Psoas muscle (tissue), 8 donors: Measurements from ENCODE around the gene EML4. TPM values are rescaled to one million over a fixed set of nuclear protein-coding genes. Genes with fewer than 3 reads are reported as not detected.

Experiments used
- ATAC-seq, 4 donors: fragments of 200-7000 bp; cut with Tn5 transposase; one replicate each; pipeline ENCODE4 v1.9.1; 2020; ENCODE audit warnings: moderate library complexity in 3 of 4, mild to moderate bottlenecking in 2 of 4
- DNase-seq, 2 donors: peaks; one replicate each; pipeline ENCODE4 v3.0.0-alpha.2; 2020
- H3K27ac ChIP-seq: fragments of 200-600 bp; one replicate; pipeline ENCODE4 v1.8.0; 2022
- H3K27me3 ChIP-seq, 3 donors: fragments of 200-600 bp in 1 of 3; one replicate each; pipeline versions ENCODE4 v1.6.1 to v1.8.0; 2013 to 2022; ENCODE audit warnings: low read length in 2 of 3, mild to moderate bottlenecking in 2 of 3, moderate library complexity in 1 of 3; ENCODE audit not compliant: insufficient read depth in 3 of 3
- H3K36me3 ChIP-seq, 2 donors: fragments of 200-600 bp in 1 of 2; one replicate each; pipeline versions ENCODE4 v1.6.1 to v1.8.0; 2013 to 2022; ENCODE audit warnings: low read depth in 1 of 2, mild to moderate bottlenecking in 1 of 2, moderate library complexity in 1 of 2; ENCODE audit not compliant: insufficient read depth in 1 of 2
- H3K4me1 ChIP-seq: fragments of 200-600 bp; one replicate; pipeline ENCODE4 v1.8.0; 2022
- H3K4me3 ChIP-seq: fragments of 200-600 bp; one replicate; pipeline ENCODE4 v1.8.0; 2022; ENCODE audit warnings: mild to moderate bottlenecking
- H3K9me3 ChIP-seq: fragments of 200-600 bp; one replicate; pipeline ENCODE4 v1.8.0; 2022
- WGBS, 3 donors: extraction: QIAGEN DNeasy Blood & Tissue Kit; methylation state at CpG; one replicate each; pipeline versions ENCODE4 v1.1.6 to v1.1.7; 2013; 5-methylcytosine and 5-hydroxymethylcytosine counted together
- intact Hi-C, 2 donors: fragments of 100-400 bp; cut with DNase I; formaldehyde crosslinking; loops; one replicate each; pipeline versions ENCODE4 v1.11.0 to v1.14.2; 2022
- polyA plus RNA-seq, 3 donors: library from polyadenylated mRNA; stranded (reverse); fragments of 200-250 nt; gene quantifications; one replicate each; pipeline ENCODE4 v1.2.3, GENCODE V29; 2013
- total RNA-seq, 4 donors: library from RNA; stranded (reverse); fragmentation: NEBNext Ultra II Directional in 2 of 4; extraction: Animal tissue kit (Norgen Biotek cat#: 25700) in 2 of 4; gene quantifications; one replicate each; pipeline versions ENCODE4 v1.2.1 to v1.2.4, GENCODE V29; 2021 to 2023
- TF ChIP-seq, protein P1 (sequence below): fragments of 200-600 bp; IDR thresholded peaks from one replicate; pipeline ENCODE4 v1.8.0; 2022; ENCODE audit warnings: antibody characterized with exemption
- donor health status: healthy with polysubstance abuse.
- donor health status: DM: no; HTN: no; CAD: no; lungs with moderate emphysema.
- donor health status: Bipolar disorder and iron deficiency.
- donor health status: healthy.
- donor health status: DM: yes; HTN: yes; CAD: no.
- donor health status: DM: no; HTN: no; CAD: no.
- donor health status: DM: no; HTN: no; CAD: no.
- donor health status: DM: yes; HTN: yes; CAD: no.

Gene EML4
- total and polyA plus RNA-seq, 7 donors = 2.7 to 8.9 (median 5.0) TPM

GRCh38 chr2:42274863-42275262 is 105.7 kb downstream of the EML4 start:
- intact Hi-C loops = no loop called here
- peaks cover 3% of the 10 kb centered on the region for H3K4me1 ChIP-seq
- no peak overlapping the region for H3K4me3 ChIP-seq
- DNase-seq = no peak
- H3K36me3 ChIP-seq = no peaks in the 10 kb centered on the region
- no peak overlapping the region for H3K27ac ChIP-seq
- TF ChIP-seq, protein P1, sequence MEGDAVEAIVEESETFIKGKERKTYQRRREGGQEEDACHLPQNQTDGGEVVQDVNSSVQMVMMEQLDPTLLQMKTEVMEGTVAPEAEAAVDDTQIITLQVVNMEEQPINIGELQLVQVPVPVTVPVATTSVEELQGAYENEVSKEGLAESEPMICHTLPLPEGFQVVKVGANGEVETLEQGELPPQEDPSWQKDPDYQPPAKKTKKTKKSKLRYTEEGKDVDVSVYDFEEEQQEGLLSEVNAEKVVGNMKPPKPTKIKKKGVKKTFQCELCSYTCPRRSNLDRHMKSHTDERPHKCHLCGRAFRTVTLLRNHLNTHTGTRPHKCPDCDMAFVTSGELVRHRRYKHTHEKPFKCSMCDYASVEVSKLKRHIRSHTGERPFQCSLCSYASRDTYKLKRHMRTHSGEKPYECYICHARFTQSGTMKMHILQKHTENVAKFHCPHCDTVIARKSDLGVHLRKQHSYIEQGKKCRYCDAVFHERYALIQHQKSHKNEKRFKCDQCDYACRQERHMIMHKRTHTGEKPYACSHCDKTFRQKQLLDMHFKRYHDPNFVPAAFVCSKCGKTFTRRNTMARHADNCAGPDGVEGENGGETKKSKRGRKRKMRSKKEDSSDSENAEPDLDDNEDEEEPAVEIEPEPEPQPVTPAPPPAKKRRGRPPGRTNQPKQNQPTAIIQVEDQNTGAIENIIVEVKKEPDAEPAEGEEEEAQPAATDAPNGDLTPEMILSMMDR = no peak
- no peaks in the 10 kb centered on the region for H3K9me3 ChIP-seq
- no peaks in the 10 kb centered on the region for H3K27me3 ChIP-seq
- no peak for ATAC-seq
- WGBS, 3 donors = 90 to 92% (median 91%) methylated on average over 2 of the region's 2 CpGs

DNA sequence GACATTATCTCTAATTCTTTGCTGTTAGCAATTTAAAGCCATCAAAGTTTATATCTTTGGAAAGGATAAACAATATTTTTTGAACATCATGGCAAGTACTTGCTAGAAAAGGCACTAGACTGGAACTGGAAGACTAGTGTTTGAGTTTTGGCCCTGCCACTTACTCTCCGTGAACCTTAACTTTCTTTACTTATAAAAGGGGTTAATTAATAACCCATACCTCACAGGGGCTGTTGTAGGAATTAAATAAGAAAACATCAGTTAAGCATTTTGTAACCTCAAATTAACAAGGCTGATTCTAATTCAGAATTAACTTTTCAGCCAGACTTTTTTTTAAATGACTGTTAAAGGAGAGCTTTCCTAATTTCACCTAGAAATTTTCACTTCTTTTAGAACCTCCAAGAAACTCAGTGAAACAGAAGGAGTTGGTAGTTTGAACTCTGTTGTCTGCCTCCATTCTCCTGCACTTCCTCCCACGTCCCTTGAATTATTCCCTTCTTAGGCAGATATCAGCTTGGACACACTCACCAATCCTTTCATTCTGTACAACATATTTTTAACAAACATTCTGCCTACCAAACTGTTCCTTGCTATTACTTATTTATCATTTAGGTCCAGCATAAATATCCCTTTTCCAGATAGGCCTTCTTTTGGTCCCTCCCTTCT is 112.4 kb downstream of the EML4 start:
- TF ChIP-seq, protein P1 = no peak
- Histone ChIP-seq H3K9me3 (no peaks in the 10 kb centered on the region), H3K27ac (no peak overlapping the region), H3K4me3 (no peak overlapping the region), H3K27me3 (no peaks in the 10 kb centered on the region), H3K4me1 (no peaks in the 10 kb centered on the region), H3K36me3 (peaks cover 0 to 49% of the 10 kb centered on the region in 2 donors)
- no peak for ATAC-seq
- 89 to 97% (median 97%) methylated on average over 2 of the region's 2 CpGs for WGBS, 3 donors
- intact Hi-C loops = no loop called here
- DNase-seq = no peak

GRCh38 chr2:42284019-42284418 is 114.9 kb downstream of the EML4 start:
- DNase-seq = no peak
- H3K36me3 ChIP-seq = peaks cover 0 to 59% of the 10 kb centered on the region in 2 donors
- TF ChIP-seq, protein P1 = no peak
- no peak overlapping the region for H3K27ac ChIP-seq
- no peaks in the 10 kb centered on the region for H3K27me3 ChIP-seq
- ATAC-seq = no peak
- intact Hi-C loops = no loop called here
- no peaks in the 10 kb centered on the region for H3K9me3 ChIP-seq
- H3K4me3 ChIP-seq = no peak overlapping the region
- H3K4me1 ChIP-seq = no peaks in the 10 kb centered on the region
- 92 to 94% (median 93%) methylated on average over 6 of the region's 6 CpGs for WGBS, 3 donors

DNA sequence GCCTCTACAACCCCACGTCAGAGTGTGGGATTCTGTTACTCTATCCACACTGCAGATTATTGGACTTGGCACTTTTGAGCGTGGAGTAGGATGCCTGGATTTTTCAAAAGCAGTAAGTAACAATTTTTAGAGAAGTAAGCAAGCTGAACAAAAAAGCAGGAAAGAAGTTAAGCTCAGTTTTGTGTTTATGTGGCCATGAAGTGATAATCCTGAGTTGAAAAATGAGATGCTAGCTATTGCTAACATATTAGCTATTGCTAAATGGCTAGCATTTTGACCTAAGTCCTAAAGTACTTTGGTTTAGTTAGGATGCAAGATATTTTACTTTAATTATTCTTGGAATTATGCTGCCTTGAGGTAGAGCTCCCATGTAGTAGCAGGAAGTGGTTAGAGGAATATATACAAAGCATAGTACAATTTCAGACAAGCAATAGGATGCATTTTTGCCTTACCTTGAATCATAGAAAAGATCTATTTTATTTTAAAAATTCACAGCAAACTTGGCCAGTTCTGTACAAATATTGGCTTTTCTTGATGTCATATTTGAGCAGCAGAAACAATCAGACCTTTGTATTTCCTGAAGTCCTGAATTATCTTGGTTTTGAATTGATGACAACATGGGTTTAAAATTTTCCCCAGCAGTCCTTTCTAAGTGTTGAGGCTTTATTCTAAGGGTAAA is 117.3 kb downstream of the EML4 start:
- Histone ChIP-seq H3K27me3 (no peaks in the 10 kb centered on the region), H3K4me3 (no peak overlapping the region), H3K4me1 (no peaks in the 10 kb centered on the region), H3K9me3 (no peaks in the 10 kb centered on the region), H3K27ac (no peak overlapping the region), H3K36me3 (peaks cover 0 to 51% of the 10 kb centered on the region in 2 donors)
- ATAC-seq (no peak), DNase-seq (no peak)
- intact Hi-C loops = no loop called here
- TF ChIP-seq, protein P1 = no peak
- WGBS, 3 donors = 56 to 87% (median 67%) methylated on average over 2 of the region's 2 CpGs
